RPMI8226 (cell line): ENCODE results near the gene LMTK2.
"Not testable (repeated sequence)": the region's sequence is repeated elsewhere in the genome, so short reads cannot be mapped to it uniquely, and the experiment has no call there.

Experiments
- DNase-seq: peaks from one replicate; pipeline ENCODE4 v3.0.0-alpha.2; 2015

The LMTK2 gene

DNA sequence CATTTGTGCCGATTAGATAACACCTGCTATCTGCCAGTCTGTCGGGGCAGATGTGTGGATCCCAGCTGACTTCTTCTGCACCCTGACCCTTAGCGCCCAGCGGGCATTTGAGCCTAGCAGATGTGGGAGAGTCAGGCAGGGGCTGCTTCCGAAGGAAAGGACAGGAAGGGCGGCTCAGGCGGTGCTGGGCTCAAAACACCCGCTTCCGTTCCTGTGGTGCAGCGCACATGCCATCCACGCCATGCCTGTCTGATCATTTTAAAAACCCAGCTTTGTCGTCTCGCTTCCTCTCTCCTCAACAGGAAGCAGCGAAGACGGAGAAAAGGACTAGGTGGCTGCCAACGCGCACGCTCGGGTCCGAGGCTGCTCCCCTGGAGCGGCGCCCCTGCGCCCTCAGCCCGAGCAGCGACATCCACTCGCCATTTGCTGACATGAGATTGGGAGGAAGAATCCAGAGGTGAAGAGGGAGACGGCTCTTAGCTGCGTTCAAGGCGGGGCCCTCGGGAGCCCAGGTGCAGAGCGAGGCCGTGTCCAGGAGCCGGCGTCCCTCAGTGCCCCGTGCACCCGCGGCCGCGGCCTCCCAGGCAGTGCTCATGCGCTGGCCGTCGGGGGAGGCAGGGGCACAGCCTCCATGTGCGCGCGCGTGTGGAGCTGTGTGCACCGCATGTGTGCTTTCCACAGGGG is 98.6 kb downstream of the LMTK2 start:
- no peak for DNase-seq

DNA sequence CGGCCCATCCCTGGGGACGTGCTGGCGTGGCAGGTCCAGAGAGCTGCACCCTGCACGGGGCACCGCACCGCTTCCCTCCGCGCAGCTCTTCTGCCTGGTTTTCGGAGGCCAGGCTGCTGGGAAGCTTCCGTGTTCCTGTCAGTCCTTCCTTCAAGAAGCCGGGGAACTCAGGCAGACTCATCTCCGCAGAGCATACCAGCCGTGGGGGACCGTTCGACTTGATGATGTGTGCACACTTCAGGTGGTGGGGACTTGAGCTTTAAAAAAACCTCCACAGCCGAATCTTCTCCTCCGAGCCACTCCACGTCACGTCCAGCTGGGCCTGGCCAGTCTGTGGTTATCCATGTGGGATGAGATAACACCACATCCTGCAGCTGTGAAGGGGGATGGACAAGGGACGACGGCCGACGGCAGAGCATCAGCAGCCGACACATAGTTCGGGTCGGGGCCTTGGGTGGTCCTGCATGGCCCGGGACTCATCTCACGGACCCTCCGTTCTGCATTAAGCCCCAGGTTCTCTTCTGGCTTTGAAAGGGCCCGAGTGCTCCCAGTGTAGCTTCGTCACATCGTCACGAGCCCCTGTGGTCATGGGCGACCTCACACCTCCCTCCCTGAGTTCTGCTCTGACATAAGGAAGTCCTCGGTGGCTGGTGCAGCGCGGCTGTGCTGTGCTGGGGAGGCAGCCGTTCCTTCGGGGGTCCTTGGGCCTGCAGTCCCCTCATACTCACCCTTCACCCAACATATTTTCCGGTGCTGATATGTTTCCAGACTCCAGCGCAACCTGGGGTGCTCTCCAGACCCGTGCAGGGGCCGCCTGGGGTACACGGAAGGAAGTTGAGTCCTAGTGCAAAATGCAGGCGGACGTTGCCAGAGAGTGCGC is 100.0 kb downstream of the LMTK2 start:
- DNase-seq = no peak

DNA sequence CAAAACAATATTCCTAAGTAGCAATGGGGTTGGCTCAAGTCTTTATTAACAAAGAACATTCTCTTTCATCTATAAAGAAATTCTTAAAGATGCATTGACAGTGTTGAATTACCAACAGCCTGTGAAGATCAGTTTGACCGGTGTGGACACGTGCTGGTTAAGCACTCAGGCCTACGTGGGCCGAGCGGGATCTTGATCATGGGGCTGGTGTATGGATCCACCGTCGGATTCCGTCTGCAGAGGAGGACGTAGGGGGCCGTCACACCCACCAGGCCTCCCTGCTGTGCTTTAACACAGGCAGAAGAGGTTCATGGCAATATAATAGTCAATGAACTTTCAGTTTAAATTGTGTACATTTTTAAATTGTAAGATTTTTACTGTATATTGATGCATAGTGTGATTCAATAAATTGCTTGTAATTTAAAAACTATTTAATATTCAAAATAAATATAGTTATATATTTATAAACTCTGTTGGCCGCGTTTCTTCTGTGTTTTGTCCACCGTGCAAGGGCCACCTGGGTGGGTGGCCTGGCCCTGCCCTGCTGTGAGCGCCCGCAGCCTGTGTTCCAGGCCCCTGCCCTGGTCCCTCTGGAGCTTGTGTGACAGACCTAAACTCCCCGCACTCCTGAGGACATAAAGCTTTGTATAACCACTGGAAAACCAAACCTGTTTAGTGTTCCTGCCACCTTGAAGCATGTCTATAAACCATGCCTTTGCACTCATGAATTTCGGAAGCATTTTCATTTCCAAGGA is 102.7 kb downstream of the LMTK2 start:
- no peak for DNase-seq

DNA sequence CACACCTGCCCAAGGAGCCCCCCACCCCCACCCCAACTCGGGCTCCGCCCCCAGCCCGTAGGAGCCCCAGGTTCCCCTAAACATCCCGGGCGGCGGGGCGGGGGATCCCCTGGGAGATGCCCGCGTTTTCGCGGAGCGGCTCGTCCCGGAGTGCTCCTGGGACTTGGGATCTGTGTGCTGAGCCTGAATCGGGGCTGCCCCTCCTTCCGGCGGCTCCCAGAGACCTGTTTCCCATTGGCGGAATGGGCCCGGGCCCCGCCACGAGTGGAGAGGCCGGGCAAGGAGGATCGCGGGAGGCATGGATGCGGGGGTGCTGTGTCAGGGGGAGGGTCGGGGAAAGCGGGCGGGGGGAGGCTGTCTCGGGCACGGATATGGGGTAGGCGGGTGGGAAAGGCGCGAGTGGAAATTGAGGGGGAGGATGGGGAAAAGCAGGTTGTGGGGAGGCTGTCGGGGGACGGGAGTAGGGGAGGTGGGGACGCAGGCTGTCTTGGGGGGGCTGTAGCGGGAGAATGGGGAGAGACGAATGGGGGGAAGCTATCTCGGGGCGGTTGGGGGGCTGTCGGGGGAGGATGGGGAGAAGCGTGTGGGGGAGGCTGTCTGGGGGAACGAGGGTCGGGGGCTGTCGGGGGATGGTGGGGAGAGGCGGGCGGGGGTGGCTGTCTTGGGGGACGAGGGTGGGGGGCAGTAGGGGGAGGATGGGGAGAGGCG is 104.0 kb downstream of the LMTK2 start:
- DNase-seq = no peak

DNA sequence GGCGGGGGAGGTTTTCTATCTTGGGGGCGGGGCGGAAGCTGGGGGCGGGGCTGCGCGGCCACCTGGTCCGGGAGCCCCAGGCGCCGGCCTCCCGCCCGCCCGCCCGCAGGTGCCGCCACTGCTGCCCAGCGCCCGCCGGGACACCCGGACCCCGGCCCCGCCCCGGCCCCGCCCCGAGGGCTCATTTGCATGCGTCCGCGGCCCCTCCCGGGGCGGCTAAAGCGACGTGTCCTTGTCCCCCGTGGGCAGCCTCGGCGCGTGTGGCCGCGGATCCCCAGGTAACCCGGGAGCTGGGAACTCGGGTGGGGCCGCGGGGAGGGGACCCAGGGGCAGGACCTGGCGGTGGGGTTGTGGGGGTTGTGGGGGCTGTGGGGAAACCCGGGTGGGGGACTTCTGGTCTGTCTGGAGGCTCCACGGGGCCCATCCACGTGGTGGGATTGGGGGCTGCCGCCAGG is 104.6 kb downstream of the LMTK2 start, which contains the start of gene BHLHA15:
Gene BHLHA15, plus strand, starts transcription at position 219 of the 455 bp plus-strand sequence. CDS start 871 bp downstream, outside the sequence.
- DNase-seq = peak; percentile 94

DNA sequence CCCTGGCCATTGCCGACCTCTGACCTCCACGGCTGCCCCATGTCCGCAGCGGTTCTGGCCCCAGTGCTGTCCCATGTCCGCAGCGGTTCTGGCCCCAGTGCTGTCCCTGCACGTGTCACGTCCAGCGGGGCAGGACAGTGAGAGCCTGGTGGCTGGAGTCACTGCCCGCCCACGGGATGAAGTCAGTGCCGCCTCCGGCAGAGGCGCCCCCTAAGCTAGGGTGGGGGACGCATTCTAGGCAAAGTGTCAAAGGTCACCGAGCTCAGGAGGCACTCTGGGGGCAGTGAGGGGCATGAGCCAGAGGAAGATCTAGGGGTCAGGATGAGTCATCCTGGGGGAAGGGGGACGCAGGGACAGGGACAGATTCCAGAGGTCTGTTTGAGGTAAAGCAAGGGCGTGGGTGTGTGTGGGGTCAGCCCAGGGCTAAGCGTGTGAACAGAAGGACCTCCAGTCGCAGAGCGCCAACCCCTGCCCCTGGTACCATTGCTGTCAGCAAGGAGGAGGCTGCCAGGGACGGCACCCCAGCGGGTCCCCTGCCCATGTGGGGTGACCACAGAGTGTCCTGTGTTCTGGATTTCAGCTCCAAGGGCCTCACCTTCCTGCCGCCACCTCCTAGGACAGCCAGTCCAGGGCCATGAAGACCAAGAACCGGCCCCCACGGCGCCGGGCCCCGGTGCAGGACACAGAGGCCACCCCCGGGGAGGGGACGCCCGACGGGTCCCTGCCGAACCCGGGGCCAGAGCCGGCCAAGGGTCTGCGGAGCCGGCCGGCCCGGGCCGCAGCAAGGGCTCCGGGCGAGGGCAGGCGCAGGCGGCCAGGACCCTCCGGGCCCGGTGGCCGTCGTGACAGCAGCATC is 105.2 kb downstream of the LMTK2 start:
- peak; percentile 48 for DNase-seq

DNA sequence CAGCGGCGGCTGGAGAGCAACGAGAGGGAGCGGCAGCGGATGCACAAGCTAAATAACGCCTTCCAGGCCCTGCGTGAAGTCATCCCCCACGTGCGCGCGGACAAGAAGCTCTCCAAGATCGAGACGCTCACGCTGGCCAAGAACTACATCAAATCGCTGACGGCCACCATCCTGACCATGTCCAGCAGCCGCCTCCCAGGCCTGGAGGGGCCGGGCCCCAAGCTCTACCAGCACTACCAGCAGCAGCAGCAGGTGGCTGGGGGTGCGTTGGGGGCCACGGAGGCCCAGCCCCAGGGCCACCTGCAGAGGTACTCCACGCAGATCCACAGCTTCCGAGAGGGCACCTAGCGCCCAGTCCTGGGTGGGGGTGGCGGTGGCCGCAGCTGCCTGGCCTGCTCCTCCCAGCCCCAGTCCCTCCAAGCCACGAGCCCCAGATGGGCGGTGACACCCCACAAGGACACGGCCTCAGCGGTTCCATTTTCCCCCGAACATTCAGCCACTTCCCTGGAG is 105.9 kb downstream of the LMTK2 start:
- no peak for DNase-seq

DNA sequence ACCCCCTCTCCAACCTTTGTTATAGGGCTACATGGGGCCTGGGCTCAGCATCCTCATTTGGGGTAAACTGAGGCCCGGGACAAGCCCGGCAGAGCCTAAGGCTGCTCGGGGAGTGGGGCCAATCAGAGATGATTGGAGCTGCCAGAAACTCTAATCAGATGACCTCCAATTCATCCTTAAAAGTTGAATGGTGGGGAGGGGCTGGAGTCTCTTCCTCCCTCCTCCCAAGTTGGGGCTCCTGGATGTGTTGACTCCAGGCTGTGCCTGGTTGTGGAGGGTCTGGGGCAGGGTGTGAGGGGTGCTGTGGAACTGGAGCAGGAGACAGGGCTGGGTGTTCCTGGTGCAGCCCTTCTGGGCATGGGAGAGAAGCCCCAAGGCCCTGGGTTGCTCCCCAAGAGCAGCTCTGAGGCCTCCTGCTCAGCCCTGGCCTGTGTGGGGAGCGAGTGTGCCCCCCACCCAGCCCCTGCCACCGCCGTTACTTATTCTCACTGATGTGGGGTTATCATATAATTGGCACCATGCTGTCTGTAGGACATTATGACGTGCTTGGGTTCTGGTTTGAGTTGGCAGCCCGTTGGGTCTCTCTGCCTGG is 106.7 kb downstream of the LMTK2 start:
- no peak for DNase-seq

DNA sequence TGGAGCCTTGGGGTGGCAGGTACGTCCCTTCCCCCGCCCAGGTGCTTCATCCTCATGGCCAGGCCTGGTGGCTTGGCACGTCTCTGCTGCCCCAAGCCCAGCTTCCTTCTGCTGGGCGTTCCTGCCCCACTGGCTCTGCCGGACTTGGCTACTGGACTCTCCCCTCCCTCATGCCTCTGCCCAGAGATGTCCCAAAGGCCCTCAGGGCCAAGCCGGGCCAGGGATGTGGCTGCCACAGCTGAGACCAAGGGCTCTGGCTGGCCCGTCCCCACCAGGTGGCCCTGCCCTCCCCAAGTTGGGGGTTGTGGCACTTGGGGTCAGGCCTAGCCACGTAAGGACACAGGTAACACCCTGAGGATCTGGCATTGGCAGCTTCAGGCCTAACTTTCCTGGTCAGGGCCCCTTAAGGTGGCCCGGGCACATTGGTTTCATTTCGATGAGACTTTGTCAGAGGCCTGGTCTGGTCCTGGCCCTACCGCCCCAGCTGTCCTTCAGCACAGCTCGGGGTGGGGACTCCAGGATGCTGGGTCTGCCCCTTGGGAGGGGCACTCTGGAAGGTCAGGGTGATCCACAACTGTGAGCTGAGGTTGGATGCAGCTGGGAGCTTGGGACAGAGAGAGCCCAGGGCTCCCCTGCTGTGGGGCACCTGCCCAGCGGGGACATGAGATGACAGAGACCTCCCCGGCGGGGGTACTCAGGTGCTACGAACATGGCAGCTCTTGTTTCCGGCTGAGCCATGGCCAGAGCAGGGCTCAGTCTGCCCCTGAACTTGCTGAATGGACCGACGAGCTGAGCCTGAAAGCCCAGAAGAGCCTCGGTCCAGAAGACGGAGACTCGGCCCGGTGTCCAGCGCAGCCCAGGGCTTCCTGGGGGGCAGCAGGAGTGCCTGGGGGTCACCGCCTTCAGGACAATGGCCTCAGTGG is 107.5 kb downstream of the LMTK2 start:
- no peak for DNase-seq

DNA sequence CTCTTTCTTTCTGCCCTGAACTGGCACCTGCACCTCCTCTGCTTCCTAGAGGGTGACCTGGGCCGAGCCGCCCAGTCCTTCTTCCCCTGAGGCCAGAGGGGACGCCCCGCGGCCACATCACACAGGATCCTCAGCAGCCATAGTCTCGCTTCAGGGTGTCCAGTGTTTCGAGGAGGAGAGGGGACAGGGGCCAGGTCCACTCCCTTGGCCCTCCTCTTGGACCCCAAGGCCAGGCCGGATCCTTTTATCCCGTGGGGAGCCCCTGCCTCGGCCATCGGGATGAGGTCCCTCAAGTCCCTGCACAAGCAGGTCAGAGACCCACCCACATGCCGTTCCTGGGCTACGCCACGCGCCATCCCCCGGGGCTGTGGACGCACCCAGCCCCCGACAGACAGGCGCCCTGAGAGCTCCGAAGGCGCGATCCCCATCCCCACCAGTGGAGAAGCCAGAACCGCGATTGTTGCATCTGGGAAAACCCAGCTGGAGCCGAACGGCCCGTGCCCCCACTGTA is 108.2 kb downstream of the LMTK2 start:
- no peak for DNase-seq

DNA sequence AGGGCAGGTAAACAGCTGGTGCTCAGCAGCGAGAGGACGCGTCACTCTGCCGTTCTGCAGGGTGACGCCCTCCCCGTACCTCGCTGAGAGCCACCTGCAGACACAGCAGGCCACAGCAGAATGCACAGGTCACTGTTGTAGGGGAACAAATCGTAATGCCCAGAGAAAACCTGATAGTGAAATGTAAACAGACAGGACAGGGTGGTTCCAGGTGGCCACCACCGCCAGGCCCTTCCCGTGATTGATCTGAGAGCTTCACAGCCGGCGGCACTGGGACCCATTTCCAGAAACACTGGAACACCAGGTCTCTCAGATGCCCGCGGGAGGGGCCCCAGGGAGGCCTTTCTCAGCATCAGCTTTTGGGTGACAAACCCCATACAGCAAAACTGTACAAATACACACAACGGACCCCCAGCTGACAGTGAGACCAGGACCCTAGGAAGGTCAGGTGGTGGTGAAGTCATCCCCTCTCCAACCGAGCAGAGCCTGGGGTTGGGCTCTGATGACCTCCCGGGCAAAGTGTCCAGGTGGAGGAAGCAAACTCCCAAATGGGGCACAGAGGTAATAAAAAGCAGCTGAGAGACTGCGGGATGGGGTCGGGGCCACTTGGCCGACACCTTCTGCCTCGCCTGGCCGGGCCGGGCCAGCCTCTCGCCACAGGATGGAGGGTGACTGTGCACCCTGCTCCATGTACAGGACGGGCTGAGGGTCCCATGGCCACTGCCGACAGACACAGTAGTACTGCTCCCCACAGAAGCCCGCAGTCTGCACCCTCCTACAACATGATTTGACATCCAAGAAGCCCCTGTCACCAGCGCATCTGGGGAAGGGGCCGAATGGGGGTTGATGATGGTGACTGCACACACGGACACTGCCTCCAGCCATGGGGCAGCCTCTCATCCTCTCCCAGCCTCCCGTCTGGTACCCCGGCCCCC is 109.2 kb downstream of the LMTK2 start:
- peak; percentile 38 for DNase-seq

DNA sequence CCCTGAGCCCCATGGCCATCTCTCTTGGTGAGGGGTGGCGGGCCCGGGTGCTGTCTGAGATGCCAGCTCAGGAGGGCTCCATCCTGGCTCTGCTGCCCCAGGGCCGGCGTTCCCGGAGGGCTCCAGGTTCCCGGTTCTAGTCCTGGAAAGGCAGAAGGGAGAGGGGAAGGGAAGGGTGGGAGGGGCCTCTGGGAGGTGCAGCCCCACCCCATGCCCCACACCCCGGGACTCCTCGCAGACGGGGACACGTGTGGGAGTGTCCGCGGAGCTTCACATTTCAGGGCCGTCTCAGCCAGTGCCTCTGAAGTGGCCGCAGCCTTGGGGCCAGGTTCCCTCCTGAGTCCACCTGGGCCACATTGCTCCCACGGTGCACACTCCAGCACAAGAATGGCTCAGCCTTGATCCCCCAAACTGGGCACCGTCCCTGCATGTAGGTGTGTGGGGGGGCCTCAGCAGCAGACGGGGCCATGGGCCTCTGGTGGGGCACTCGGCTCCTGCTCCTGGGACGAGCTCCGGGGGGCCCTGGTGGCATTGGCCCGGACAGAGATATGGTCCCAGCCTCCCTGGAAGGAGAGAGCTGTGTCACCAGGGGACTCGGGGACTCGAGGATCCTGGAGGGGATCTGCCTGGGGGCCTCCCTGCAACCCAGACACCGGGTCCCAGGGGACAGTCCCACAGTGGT is 110.4 kb downstream of the LMTK2 start:
- DNase-seq = no peak

DNA sequence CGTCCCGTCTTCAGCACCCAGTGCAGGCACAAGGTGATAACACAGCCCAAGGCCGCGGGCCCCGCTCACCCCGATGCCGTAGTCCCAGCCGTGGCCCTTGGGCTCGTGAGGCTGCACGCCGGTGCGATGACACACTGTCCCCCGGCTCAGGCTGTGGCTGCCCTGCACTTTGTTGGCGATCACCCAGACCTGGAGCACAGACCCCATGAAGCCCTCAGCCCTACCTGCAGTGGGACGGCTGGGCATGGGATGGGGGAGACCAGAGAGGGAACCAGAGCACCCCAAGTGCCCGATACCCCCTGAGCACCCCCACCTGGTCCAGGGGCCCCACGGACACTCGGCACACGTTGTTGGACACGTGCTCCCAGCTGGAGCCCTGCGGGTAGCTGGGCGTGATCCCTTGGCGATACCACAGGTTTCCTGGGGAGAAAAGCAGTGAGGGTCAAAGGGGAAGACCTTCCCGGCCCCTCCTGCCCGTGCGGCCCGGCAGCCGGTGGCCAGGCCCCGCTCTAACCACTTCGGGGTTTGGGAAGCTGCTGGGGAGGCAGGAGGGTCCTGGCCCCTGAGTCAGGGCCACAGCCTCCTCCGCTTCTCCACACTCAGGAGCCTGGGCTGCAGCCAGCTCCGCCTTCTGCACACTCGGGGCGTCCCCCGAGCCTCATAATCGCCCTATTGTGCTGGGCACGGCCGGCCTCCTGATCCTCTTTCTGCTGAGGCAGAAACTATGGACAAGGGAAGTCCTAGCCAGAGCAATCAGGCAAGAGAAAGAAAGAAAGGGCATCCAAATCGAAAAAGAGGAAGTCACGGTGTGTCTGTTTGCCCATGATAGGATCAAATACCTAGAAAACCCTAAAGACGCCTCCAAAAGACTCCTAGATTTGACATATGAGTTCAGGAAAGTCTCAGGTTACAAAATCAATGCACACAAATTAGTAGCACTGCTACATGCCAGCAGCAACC is 111.2 kb downstream of the LMTK2 start:
- no peak for DNase-seq

DNA sequence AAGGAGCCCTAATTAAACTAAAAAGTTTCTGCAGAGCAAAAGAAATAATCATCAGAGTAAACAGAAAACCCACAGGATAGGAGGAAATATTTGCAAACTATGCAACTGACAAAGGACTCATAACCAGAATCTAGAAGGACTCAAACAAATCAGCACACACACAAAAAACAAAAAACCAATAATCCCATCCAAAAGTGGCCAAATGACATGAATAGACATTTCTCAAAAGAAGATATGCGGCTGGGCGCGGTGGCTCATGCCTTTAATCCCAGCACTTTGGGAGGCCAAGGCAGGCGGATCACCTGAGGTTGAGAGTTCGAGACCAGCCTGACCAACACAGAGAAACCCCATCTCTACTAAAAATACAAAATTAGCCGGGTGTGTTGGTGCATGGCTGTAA is 112.7 kb downstream of the LMTK2 start:
- not testable (repeated sequence) for DNase-seq

DNA sequence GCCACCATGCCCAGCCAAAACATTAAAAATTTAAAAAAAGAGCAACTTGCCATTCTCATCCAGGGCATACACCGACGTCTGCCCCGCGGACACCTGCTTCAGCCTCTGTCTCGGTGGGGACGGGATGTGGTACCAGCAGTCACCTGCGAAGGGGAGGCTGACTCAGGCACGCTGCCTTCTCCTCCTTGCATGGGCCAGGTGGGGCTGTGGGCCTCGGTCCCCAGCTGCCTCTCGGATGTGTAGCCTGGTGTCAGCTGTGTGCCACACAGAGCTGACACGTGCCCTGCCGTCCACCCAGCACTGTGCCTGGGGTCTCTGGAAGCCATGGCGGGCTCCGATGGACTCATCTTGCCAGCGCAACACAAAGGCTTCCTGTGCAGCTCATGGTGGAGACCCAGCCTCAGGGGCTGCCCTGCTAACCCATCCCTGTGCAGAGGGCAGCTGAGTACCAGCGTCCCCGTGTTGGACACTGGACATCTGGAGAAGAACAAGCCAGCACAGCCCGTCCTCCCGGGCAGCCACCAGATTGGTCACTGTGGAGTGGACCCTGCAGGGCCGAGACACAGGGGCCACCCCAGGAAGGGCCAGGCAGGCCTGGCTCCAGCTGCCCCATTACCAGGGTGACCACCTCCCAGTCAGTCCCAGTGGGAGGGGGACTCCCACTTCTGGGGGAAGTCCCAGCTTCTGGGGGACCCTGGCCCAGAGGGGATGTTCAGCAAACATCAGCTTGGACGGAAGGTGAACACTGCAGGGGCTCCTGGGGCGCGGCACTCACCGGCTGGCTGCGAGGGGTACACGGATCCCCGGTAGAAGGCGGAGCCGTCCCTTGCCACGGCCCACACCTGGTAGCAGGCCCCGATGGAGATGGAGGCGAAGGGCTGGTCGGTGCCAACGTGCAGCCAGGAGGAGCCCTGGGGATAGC is 115.2 kb downstream of the LMTK2 start:
- DNase-seq = no peak
